Measurements from ENCODE around the gene COTL1.
"Not testable (repeated sequence)": the region's sequence is repeated elsewhere in the genome, so short reads cannot be mapped to it uniquely, and the experiment has no call there.

Gene COTL1

GRCh38 chr16:84570739-84571403 lies 47.0 kb downstream of the COTL1 start:
- DNase-seq (ENCODE audit: low read depth, low spot score): no peak

- no peak for DNase-seq (ENCODE audit: low read depth, low spot score)
Measured at GRCh38 chr16:84569382-84569987, 48.4 kb downstream of the COTL1 start.

GRCh38 chr16:84568066-84568465 lies 49.8 kb downstream of the COTL1 start:
- no peak for DNase-seq (ENCODE audit: low read depth, low spot score)

- DNase-seq (ENCODE audit: low read depth, low spot score): no peak
Measured at GRCh38 chr16:84567286-84567962, 50.5 kb downstream of the COTL1 start.

GRCh38 chr16:84566545-84567257 lies 51.2 kb downstream of the COTL1 start:
- no peak for DNase-seq (ENCODE audit: low read depth, low spot score)

GRCh38 chr16:84565669-84566495 lies 52.0 kb downstream of the COTL1 start:
- DNase-seq (ENCODE audit: low read depth, low spot score): no peak

GRCh38 chr16:84563786-84564420 lies 54.0 kb downstream of the COTL1 start:
- DNase-seq (ENCODE audit: low read depth, low spot score): no peak

- no peak for DNase-seq (ENCODE audit: low read depth, low spot score)
Measured at GRCh38 chr16:84563064-84563715, 54.7 kb downstream of the COTL1 start.

GRCh38 chr16:84562174-84562815 lies 55.6 kb downstream of the COTL1 start:
- no peak for DNase-seq (ENCODE audit: low read depth, low spot score)

GRCh38 chr16:84561291-84561690 lies 56.6 kb downstream of the COTL1 start:
- DNase-seq (ENCODE audit: low read depth, low spot score): no peak

GRCh38 chr16:84560269-84560668 lies 57.6 kb downstream of the COTL1 start:
- DNase-seq (ENCODE audit: low read depth, low spot score): no peak

GRCh38 chr16:84559311-84559932 lies 58.5 kb downstream of the COTL1 start:
- DNase-seq (ENCODE audit: low read depth, low spot score): peak; percentile 67

GRCh38 chr16:84558850-84559249 lies 59.0 kb downstream of the COTL1 start:
- DNase-seq (ENCODE audit: low read depth, low spot score): not testable (repeated sequence)

- no peak for DNase-seq (ENCODE audit: low read depth, low spot score)
Measured at GRCh38 chr16:84557504-84557903, 60.4 kb downstream of the COTL1 start.

GRCh38 chr16:84557059-84557458 lies 60.8 kb downstream of the COTL1 start:
- DNase-seq (ENCODE audit: low read depth, low spot score): peak; percentile 46

- peak; percentile 73 for DNase-seq (ENCODE audit: low read depth, low spot score)
Measured at GRCh38 chr16:84555418-84556196, 62.3 kb downstream of the COTL1 start.

- DNase-seq (ENCODE audit: low read depth, low spot score): no peak
Measured at GRCh38 chr16:84554627-84555328, 63.1 kb downstream of the COTL1 start.

- DNase-seq (ENCODE audit: low read depth, low spot score): no peak
Measured at GRCh38 chr16:84553873-84554399, 63.9 kb downstream of the COTL1 start.

Measured in ELF-1 (cell line).